ENCODE results near the gene MRPS15.
"Not testable (repeated sequence)": the region's sequence is repeated elsewhere in the genome, so short reads cannot be mapped to it uniquely, and the experiment has no call there.

Gene MRPS15

DNA sequence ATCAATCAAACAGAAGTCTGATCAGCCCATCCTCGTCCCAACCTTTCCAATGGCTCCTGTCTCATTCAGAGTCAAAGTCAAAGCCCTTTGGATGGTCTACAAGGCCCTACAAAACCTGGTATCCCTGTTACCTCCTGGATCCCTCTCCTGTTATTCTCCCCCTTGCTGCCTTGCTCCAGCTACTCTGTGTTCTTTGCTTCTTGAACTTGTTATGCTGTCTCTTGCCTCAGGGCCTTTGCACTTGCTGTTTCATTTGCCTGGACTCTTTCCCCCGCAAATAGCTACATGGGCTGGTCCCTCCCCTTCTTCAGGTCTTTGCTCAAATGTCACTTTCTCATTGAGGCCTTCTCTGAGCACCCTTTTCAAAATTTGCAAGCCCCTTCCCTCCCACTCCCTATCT lies 19.9 kb upstream of the MRPS15 start:
- no peak for DNase-seq

DNA sequence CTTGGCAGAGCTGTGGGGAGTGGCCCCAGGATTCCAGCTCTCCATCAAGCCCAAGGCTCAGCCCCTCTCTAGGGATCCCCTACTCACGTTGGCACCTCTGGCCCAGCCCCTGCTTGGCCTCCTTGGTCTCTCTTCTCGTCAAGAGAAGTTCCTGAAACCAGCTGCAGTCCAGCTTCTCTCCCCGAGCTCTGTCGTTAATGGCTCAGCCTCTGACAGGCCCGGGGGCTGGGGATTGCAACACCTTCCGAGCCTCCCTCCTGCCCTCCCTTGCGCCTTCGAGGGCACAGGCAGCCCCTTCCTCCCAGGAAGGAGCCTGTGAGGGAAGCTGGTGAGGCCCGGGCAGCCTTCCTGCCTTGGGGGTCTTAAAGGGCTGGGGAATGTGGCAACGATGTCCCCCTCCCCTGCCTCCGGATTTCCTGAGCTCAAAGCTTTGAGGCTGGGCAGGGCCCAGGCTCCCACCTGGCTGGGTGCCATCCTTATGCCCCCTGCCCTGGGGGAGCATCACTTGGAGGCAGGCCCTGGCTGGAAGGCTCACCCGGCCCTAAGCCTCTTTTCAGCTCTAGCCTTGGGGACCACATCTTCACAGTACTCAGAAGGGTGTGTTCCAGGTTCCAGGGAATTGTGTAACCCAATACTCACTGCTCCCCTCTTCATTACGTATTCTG lies 18.7 kb upstream of the MRPS15 start, which contains the start of gene CSF3R:
Gene CSF3R, minus strand, starts transcription at position 190 of the 665 bp plus-strand sequence. CDS start 3,417 bp downstream, outside the sequence.
- peak in 2 of 58 donors; percentile 13 to 14 for DNase-seq

DNA sequence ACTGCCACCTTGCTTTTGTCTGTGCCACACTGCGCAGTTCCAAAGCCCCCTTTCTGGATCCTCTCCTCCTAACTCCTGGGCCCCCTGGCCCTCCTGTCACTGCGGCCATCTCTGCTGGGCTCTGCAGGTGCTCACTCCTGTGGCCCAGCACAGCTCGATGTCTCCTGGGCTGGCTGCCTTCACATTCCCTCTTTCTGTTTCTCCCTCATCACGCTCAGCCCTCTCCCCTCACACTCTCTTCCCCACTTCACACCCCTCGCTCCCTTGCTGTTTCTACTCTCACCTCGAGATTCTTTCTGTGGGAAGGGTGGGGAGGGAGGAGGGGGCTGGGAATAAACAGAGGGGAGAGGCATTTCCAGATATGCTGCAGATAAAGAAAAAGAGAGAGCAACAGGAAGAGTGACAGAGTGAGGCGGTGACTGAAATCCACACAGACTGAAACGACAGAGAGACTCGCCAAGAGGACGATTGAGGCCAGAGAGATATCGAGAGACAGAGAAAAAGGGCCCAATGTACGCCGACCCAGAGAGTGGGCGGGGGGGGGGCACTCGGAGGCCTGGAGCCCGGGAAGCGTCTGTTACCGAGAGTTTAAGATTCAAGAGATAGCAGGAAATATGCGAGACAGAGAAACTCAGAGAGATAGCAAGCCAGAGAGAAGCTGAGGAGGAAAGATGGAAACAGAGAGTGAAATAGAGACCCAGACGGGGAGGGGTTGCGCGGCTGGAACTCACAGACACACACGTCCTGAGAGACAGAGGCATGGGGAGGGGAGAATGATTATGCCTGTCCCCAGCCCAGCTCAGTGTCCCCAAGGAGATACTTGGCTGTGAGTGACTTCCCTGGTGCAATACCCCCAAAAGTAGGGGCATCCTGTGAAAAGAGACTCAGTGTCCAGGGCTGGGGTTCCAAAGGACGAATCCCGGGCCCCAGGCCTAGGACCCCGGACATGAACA lies 17.9 kb upstream of the MRPS15 start:
- no peak for DNase-seq

DNA sequence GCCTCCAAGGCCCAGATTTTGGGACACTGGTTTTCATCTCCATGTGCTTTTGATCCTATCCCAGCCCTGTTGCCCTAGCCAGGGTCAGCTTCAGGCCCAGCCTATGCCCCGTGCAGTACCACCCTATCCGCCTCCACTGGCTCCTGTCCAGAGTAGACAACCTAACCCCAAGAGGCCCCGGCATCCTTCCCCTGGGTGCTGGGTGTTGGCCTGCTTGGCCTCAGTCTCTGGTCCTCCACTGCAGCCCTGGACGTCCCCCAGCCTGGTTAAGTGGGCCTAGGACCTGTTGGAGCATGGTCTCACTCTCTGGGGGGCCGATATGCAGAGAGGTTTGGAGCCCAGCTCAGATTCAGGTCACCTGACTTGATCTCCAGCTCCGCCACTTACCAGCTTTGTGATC lies 16.9 kb upstream of the MRPS15 start:
- DNase-seq: no peak

DNA sequence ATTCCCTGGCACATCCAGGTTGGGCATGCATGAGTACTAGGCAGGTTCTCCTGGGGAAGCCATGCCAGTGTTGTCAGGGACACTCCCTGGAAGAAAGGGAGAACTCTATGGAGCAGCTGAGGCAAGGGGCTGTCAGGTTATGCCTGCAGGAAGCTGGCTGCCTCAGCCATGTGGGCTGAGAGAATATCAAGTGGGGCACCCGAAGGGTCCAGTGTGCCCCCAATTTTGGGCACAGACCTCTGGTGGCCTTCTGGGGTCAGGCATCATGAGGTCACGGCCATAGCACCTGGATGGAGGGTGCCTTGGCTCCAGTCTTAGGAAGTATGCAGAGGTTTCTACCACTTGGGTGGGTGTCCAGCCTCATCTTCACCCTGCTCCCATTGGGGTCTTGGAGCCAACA lies 16.0 kb upstream of the MRPS15 start:
- DNase-seq: no peak

DNA sequence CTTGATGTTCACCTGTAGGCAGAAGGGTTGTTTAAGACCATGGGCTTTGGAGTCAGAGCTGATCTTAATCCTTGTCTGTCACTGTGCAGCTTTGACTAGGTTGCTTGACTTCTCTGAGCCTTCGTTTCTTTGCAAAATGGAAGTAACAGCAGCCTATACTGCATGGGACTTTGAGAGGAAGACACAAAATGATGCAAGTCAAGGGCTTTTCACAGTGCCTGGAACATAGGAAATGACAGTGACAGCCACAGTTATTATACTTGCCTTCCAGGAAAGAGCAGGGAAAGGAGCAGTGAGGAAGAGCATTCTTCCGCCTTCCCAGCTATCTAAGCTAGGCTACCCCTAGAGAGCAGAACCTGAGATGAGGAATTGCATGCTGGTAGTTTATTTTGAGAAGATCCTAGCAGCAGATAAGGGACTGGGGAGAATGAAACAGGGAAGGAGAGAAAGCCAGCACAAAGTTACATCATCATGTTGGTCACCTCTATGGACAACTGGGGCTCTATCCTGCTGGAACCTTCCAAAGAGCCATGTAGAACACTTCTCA lies 15.4 kb upstream of the MRPS15 start:
- DNase-seq: no peak

DNA sequence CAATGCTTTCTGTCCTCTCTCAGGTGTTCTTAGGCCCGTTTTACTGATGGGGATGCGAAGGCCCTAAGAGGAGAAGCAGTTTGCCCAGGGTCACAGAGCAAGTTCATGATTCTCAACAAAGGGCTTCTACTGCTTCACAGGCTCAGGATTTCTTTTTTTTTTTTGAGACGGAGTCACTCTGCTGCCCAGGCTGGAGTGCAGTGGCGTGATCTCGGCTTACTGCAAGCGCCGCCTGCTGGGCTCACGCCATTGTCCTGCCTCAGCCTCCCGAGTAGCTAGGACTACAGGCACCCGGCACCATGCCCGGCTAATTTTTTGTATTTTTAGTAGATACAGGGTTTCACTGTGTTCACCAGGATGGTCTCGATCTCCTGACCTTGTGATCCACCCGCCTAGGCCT lies 13.4 kb upstream of the MRPS15 start:
- not testable (repeated sequence) for DNase-seq

DNA sequence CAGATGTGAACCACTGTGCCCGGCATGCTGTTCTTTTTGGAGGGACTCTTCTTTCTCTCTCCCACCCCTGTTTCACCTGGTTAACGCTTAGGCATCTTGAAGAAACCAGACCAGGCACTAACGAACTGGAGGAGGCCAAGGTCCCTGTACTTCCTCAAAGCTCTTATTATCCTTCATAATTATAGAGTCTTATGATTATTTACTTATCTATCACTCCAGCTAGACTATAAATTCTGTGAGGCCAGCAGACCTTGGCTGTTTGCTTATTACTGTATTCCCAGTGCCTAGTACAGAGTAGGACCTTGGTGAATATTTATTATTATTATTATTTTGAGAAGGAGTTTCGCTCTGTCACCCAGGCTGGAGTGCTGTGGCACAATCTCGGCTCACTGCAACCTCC lies 12.8 kb upstream of the MRPS15 start:
- DNase-seq: no peak

DNA sequence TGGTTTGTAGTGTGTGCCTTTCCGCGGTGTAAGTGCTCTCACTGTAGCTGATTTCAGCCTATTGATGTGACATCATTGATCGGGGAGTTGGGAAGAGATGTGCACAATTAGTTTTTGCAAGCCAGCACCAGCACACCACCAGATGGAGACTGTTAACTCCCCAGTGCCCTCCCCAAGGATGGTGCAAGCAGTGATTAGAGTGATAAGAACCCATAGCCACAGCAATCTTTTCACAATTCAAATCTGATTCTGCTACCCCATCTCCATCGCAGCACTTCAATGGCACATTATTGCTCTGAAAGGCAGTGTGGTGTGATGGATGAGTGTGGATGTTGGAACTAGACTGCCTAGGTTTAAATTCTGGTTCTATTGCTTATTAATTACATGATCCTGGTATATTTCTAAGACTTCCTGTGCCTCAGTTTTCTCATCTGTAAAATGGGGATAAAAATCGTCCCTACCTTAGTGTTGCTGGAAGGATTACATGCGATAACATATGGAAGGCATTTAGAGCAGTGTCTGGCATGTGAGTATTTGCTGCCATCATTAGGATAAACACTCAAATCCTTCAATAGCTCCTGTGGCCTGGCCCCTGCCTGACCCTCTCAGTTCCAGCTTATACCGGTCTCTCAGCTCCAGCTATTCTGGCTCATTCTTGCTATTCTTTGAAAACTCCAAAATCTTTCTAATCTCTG lies 11.9 kb upstream of the MRPS15 start:
- DNase-seq: no peak

DNA sequence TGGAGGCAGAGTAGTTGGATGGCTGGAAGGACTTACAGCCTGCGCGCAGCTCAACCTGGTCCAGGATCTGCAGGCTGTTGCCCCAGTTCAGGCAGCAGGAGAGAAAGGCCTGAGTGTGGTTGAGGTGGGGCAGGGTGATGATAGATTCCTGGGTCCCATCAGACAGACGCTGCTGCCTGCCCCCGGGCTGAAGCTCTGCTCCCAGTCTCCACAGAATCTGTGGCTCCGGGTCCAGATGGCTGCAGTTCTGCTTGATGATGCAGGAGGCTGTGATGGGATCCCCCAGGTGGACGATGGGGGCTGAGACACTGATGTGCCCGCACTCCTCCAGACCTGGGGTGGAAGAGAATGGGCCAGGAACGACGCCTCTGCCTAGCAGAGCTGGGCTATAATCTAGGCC lies 11.2 kb upstream of the MRPS15 start:
- DNase-seq: no peak

DNA sequence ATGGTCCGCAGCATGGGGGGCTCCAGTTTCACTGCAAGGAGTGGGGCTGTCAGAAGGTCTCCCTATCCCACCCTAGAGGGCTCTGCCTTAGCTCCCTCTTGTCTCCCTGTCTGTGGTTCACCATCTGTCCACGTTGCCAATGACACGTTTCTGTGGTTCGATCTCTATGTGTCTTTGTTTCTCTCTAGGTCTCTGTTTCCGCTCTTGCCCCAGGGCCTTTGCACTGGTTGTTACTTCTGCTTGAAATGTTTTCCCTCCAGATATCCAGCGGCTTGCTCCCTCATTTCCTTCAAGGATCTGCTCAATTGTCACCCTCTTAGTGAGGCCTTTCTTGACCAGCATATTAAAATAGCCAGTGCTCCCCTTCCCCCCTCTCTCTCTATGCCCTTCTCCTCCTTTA lies 8.5 kb upstream of the MRPS15 start:
- DNase-seq: no peak

DNA sequence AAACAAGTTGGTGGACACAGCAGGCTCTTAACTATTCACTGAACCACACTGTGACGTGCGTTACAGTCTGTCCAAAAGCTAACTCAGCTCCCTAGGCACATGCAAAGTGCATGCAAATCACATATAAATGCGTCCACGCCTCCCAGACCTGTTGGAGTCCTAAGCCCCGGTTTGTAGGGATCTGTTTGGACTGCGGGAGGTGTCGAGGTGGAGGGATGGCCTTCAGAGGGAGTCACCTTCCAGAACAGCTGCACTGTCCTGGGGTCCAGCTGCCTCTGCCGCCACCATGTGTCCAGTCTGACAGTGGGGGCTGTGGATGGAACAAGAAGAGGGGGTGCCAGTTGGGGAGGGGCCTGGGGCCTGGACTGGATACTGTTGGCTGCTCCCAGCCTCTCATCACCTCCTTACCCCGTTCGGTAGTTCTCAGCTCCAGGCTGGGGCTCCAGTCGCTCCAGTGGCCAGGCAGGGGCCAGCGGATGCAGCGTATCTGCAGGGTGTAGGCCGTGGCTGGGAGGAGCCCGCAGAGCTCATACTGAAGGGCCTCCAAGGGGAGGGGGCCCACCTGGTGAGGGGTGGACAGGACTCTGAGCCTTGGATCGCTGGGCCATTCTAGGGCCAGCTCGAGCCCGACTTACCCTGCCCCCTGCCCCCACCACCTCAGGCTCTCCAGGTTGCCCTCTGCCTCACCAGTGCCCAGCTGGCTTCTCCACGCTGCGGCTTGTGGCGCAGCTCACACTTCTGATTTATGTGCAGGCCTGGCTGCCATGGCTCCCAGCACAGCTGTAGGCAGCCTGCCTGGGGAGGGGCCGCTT lies 7.9 kb upstream of the MRPS15 start:
- no peak for DNase-seq

DNA sequence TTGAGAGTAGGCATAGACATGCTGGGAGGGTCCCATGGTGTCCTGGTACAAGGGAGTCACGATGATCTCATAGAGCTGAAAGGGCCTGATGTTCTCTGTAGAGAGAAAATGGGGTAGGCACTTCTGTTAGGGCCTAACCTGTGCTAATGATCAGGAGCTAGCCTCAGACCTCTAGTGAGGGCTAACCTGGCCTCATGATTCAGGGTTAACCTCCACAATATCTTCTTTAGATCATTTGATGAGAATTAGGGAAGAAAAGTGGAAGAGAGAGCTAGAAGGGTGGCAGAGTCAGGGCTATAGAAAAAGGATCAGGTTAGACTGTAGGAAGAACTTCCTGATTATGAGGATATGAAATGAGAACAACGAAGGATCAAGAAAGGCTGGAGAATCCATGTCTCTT lies 5.0 kb upstream of the MRPS15 start:
- DNase-seq: no peak

DNA sequence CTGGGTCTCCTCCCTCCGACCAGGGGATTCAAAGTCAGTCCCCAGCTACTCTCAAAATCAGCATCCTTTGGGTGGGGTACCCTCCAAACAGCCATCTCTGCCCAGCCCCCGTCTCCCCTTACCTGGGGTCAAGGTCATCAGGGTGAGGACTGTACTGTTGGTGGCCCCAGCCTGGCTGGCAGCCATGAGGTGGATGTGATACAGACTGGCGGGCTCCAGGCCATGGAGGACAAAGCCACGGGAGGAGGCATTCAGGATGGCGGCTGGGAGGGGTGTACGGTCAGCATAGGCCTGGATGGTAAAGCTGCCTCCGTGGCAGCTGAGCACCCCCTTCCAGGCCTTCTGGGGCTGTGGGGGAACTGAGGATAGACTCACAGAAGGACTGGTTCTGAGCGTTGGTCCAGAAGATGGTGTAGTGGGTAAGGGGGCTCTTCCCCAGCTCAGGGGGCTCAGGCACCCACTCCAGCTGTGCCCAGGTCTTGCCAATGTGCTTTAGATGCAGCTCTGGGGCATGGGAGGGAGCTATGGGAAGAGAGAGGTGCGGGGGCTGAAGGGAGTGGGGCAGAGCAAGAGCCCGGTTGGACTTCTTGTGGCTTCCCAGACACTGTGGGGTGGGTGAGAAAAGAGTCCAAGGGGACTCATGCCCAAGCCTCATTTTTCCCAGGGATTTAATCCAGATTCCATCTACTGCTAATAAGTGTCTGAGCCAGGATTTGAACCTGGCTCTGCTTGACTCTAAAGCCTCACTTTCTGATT lies 3.7 kb upstream of the MRPS15 start:
- DNase-seq: no peak

DNA sequence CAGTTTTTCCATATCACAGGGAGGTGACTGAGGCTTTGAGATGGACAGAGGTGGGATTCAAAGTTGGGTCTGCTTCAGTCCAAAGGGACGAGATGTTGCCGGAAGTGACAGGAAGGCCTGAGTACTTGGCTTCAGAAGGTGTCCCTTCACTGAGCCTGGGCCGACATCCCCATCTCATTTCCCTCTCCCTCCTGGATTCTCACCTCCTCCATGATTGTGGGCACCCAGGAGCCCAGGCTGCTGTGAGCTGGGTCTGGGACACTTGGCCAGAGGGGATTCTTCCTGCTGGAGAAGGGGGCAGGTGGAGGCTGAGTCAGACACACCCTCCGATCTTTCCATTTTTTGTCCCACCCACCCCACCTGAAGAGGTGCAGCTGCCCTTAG lies 2.8 kb upstream of the MRPS15 start:
- DNase-seq: no peak

DNA sequence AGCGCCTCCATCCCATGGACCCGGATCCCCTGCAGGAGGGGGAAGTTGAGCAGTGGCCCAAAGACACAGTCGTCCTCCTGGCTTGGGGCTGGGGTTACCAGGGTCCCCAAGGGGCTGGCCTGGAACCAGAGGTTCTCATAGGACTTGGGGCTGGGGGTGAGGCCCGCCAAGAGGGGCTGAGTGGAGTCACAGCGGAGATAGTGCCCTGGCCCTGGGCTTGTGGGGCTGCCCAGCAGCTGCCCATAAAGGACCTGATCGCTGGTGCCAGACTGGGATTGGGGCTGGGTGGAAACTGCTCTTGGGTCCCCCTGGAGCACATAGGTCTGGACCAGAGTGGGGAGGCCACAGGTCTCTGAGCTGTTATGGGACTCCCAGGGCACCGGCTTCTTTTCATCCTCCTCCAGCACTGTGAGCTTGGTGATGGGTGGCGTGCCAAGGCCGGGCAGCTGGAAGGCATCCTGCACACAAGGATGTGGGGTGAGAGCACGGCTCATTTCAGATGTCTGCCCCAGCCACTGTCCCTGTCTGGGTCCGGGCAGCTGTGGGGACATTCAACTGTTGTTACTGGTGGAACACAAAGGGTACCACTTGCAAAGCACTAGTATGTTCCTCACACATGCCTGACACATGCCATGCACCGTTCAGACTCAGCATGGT lies 2.3 kb upstream of the MRPS15 start:
- peak in 1 of 58 donors; percentile 4 for DNase-seq

DNA sequence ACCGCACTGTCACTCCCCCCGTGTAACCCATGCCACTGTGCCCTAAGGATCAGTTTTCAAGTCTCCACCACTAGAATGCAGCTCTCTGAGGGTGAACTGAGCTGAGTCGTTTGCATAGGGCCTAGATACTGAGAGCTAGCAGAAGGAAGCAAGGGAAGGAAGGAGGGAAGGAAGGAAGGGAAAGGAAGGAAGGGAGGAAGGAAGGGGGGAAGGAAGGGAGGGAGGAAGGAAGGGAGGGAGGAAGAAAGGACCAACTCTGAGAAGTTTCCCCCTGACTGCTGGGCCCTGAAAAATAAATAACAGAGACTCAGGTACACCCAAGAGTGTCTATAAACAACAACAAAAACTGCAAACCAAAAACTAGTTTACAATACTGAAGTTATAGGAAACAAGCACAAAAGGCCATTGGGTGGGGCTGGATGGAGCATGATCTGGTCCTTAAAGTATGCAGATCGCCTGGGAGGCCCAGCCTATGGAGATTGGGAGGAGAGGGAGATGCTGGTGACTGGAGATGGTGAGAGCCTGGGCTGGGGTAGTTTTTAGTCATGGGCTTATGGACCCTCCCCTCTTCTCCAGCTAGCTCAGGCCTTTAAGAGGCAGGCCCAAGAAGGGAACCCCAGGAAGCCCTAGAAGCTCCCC lies 1.7 kb upstream of the MRPS15 start:
- no peak for DNase-seq

DNA sequence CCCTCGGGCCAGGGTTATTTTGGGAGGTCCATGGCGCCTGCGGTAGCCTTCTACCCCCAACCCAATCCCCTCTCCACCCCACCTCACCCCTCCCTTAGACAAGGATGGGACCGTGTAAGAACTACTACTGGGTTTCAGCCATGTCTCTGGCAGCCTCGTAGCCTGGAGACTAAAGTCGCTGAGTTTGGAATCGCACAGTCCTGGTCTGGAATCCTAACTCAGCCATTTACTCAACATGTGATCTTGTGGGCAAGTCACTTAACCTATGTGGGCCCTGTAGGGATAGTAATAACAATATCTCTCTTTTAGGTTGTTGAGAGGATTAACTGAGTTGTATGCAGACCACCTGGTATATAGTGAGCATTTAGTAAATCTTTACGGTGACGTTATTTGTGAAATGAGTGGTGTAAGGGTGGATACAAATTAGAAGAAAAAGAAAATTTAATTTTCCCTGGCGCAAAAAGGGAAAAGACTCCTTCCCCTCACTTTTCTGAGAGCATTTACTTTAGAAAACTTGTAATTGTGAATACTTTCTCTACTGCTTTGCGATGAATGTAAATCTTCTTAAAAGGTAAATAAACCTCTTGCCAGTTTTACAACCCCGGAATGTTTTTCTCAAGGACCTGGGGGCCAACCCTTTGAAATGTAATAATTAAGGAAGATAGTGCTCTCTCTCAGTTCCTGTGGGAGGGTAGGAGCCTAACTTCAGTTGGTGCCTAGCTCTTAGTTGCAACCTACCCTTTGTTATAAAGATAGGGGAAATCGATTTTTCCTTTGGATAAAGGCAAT lies 615 bp upstream of the MRPS15 start:
- DNase-seq: no peak

Measured in anterior cingulate cortex (tissue), 58 donors.